Measurements from ENCODE around the gene NFKBIZ.
"Not testable (repeated sequence)": the region's sequence is repeated elsewhere in the genome, so short reads cannot be mapped to it uniquely, and the experiment has no call there.

The NFKBIZ gene

GRCh38 chr3:101900736-101901135 is 51.4 kb downstream of the NFKBIZ start:
- no peak overlapping the region for H3K4me3 ChIP-seq (ENCODE audit: low read depth, low read length)
- TF ChIP-seq CTCF (IDR thresholded peaks at IDR 0.05; ENCODE audit: borderline replicate concordance, insufficient read depth, low read depth, low read length) = no peak

GRCh38 chr3:101902041-101902440 is 52.7 kb downstream of the NFKBIZ start:
- no peak overlapping the region for H3K4me3 ChIP-seq (ENCODE audit: low read depth, low read length)
- no peak for TF ChIP-seq CTCF (IDR thresholded peaks at IDR 0.05; ENCODE audit: borderline replicate concordance, insufficient read depth, low read depth, low read length)

GRCh38 chr3:101903451-101903871 is 54.1 kb downstream of the NFKBIZ start:
- TF ChIP-seq CTCF (IDR thresholded peaks at IDR 0.05; ENCODE audit: borderline replicate concordance, insufficient read depth, low read depth, low read length) = no peak
- no peak overlapping the region for H3K4me3 ChIP-seq (ENCODE audit: low read depth, low read length)

- not testable (repeated sequence) for H3K4me3 ChIP-seq (ENCODE audit: low read depth, low read length)
Observed at GRCh38 chr3:101905573-101905972, 56.3 kb downstream of the NFKBIZ start.

Data from GM12875 (cell line).